CD14-positive monocyte (primary cell): Measurements from ENCODE around the gene NIPAL4. TPM values are rescaled to one million over a fixed set of nuclear protein-coding genes. Genes with fewer than 3 reads are reported as not detected.

ENCODE experiments used
- DNase-seq, 3 donors: peaks; one replicate each; pipeline ENCODE4 v3.0.0-alpha.2; 2011 to 2022
- H2AFZ ChIP-seq: 2 replicates; pipeline ENCODE4 v1.6.0; 2012; ENCODE audit warnings: mild to moderate bottlenecking, low read depth, low read length, inconsistent platforms; ENCODE audit not compliant: insufficient read depth, poor library complexity, severe bottlenecking
- H3K27ac ChIP-seq, 2 donors: 1 replicate in 1 of 2; 2 replicates in 1 of 2; pipeline ENCODE4 v1.5.1; 2012 to 2013; ENCODE audit warnings: low read length in 2 of 2, control low read depth in 1 of 2, inconsistent platforms in 1 of 2, low read depth in 1 of 2, mild to moderate bottlenecking in 1 of 2
- H3K27me3 ChIP-seq, 2 donors: one replicate each; pipeline versions ENCODE4 v1.6.0 to v1.6.1; 2011 to 2013; ENCODE audit warnings: low read length in 2 of 2; ENCODE audit not compliant: control insufficient read depth in 2 of 2, insufficient read depth in 2 of 2
- H3K36me3 ChIP-seq, 2 donors: replicated peaks in 1 of 2; 1 replicate in 1 of 2; 2 replicates in 1 of 2; pipeline versions ENCODE4 v1.5.1 to v1.6.1; 2012 to 2013; ENCODE audit warnings: low read length in 2 of 2, control low read depth in 1 of 2, inconsistent platforms in 1 of 2, mild to moderate bottlenecking in 1 of 2; ENCODE audit not compliant: insufficient read depth in 2 of 2, control insufficient read depth in 1 of 2
- H3K4me1 ChIP-seq, 2 donors: 1 replicate in 1 of 2; 2 replicates in 1 of 2; pipeline versions ENCODE4 v1.5.1 to v1.6.1; 2012 to 2013; ENCODE audit warnings: low read length in 2 of 2, control low read depth in 1 of 2, inconsistent platforms in 1 of 2, mild to moderate bottlenecking in 1 of 2, moderate library complexity in 1 of 2; ENCODE audit not compliant: insufficient read depth in 2 of 2, control insufficient read depth in 1 of 2
- H3K4me2 ChIP-seq: replicated peaks from 2 replicates; pipeline ENCODE3; 2012; ENCODE audit warnings: low read length, moderate library complexity, mild to moderate bottlenecking; ENCODE audit not compliant: poor library complexity, severe bottlenecking; ENCODE audit errors: extremely low read depth
- H3K4me3 ChIP-seq, 3 experiments: fragments of 200-600 bp in 1 of 3; sonication (generic) in 1 of 3; replicated peaks in 1 of 3; 1 replicate in 2 of 3; 2 replicates in 1 of 3; pipeline ENCODE4 v1.5.1; 2011 to 2013; ENCODE audit warnings: low read length in 3 of 3, mild to moderate bottlenecking in 3 of 3, control low read depth in 2 of 3, low read depth in 2 of 3, inconsistent platforms in 1 of 3, moderate library complexity in 1 of 3
- H3K79me2 ChIP-seq: 2 replicates; pipeline ENCODE4 v1.6.0; 2012; ENCODE audit warnings: mild to moderate bottlenecking, control low read depth, inconsistent platforms, low read length, moderate library complexity; ENCODE audit not compliant: insufficient read depth
- H3K9ac ChIP-seq: 2 replicates; pipeline ENCODE4 v1.6.0; 2017; ENCODE audit warnings: low read length, mild to moderate bottlenecking; ENCODE audit not compliant: insufficient read depth, poor library complexity, severe bottlenecking
- H3K9me3 ChIP-seq, 2 donors: replicated peaks in 1 of 2; 1 replicate in 1 of 2; 2 replicates in 1 of 2; pipeline versions ENCODE4 v1.5.1 to v1.6.1; 2012 to 2013; ENCODE audit warnings: low read length in 2 of 2, control low read depth in 1 of 2; ENCODE audit not compliant: control insufficient read depth in 1 of 2, insufficient read depth in 1 of 2
- H4K20me1 ChIP-seq: 2 replicates; pipeline ENCODE4 v1.6.0; 2012; ENCODE audit warnings: mild to moderate bottlenecking, low read length, control low read depth, moderate library complexity; ENCODE audit not compliant: insufficient read depth
- H3K27ac Mint-ChIP-seq, 7 donors: one replicate each; pipeline ENCODE4 v1.8.0; 2020; ENCODE audit warnings: mild to moderate bottlenecking in 7 of 7, mixed read lengths in 7 of 7, moderate library complexity in 6 of 7, inconsistent platforms in 2 of 7
- H3K27me3 Mint-ChIP-seq, 3 donors: one replicate each; pipeline ENCODE4 v1.8.0; 2021 to 2022; ENCODE audit warnings: low read depth in 3 of 3, mild to moderate bottlenecking in 3 of 3, mixed read lengths in 3 of 3, moderate library complexity in 3 of 3, inconsistent platforms in 1 of 3
- H3K36me3 Mint-ChIP-seq, 2 donors: one replicate each; pipeline ENCODE4 v1.8.0; 2020; ENCODE audit warnings: mixed read lengths in 2 of 2, inconsistent platforms in 1 of 2, mild to moderate bottlenecking in 1 of 2
- H3K4me1 Mint-ChIP-seq: one replicate; pipeline ENCODE4 v1.8.0; 2020; ENCODE audit warnings: mild to moderate bottlenecking, mixed read lengths
- H3K4me3 Mint-ChIP-seq, 2 donors: one replicate each; pipeline ENCODE4 v1.8.0; 2020; ENCODE audit warnings: mild to moderate bottlenecking in 2 of 2, mixed read lengths in 2 of 2, moderate library complexity in 1 of 2
- H3K9me3 Mint-ChIP-seq, 7 donors: one replicate each; pipeline ENCODE4 v1.8.0; 2020 to 2022; ENCODE audit warnings: mixed read lengths in 7 of 7, mild to moderate bottlenecking in 6 of 7, moderate library complexity in 6 of 7, inconsistent platforms in 2 of 7
- CTCF ChIP-seq: fragments of 200-600 bp; IDR thresholded peaks from one replicate; pipeline ENCODE4 v1.8.0; 2022; ENCODE audit warnings: antibody characterized with exemption, mild to moderate bottlenecking
- WGBS: methylation state at CpG from one replicate; pipeline ENCODE4 v1.1.5; 2013; ENCODE audit warnings: missing lambda C conversion rate; ENCODE audit not compliant: insufficient coverage; 5-methylcytosine and 5-hydroxymethylcytosine counted together
- intact Hi-C, 2 donors: fragments of 100-400 bp; cut with micrococcal nuclease; formaldehyde crosslinking; loops; one replicate each; pipeline versions ENCODE4 v1.15.0 to v1.15.1; 2023
- polyA plus RNA-seq, 3 donors: library from polyadenylated mRNA; depleted of rRNA in 1 of 3; unstranded in 2 of 3; stranded (reverse) in 1 of 3; fragments of 300-500 nt in 2 of 3; fragments of >200 nt in 1 of 3; fragmentation: Illumina TruSeq in 2 of 3; gene quantifications; 1 replicate in 2 of 3; 2 replicates in 1 of 3; pipeline ENCODE4 v1.2.3, GENCODE V29; 2012 to 2021

The NIPAL4 gene
- polyA plus RNA-seq, 3 donors = 0.04 to 2.3 TPM; not detected in 1

DNA sequence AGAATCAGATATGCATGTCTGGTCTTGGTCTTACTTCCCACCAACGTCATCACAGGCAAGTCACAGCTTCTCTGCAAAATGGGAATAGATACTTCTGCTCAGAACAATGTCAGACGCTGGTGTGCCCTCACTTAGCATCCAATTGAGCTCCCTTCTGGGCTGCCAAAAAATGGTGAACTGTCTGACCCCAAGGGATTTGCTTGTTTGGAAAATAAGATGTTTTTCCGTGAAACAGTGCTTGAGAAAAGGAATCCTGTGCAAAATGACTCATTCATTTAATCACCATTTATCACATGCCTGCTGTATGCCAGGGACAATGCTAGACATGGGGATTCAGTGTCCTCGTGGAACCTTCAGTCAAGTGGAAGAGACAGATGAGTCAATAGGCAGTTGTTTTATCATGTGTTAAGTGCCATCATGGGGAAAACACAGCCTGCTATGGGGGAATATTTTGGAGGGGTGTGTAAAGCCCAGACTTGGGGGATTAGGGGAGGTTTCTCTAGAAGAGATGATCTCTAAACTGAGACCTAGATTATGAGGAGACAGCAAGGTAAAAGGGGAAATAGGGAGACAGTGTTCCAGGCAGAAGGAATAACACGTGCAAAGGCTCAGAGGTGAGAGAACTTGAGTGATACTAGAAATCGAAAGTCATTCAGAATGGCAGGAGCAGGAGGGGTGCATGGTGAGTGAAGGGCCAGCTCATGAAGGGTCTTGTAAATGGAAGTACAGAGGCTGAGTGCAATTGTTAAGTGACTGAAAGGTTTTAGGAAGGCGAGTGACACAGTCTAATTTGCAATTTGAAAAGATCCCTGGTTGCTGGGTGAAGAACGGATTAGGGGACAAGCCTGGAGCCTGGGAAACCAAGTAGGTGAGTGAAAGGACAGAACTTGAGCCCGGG is 3.9 kb downstream of the NIPAL4 start:
- Histone ChIP-seq H2AFZ (no peak overlapping the region), H3K4me2 (no peak overlapping the region), H3K4me1 (peaks cover 30 to 33% of the 10 kb centered on the region in 2 donors), H4K20me1 (no peaks in the 10 kb centered on the region), H3K36me3 (no peaks in the 10 kb centered on the region), H3K4me3 (no peak overlapping the region), H3K27me3 (peaks cover 33 to 35% of the 10 kb centered on the region in 2 donors), H3K9ac (no peak overlapping the region), H3K9me3 (no peaks in the 10 kb centered on the region), H3K27ac (peak overlapping the region in 1 of 2 donors; percentile 58), H3K79me2 (no peaks in the 10 kb centered on the region)
- H3K27me3 Mint-ChIP-seq = peaks cover 27 to 33% (median 32%) of the 10 kb centered on the region in 3 donors
- peak overlapping the region; percentile 28 to 92 (median 82) for H3K27ac Mint-ChIP-seq
- peaks cover 4 to 12% of the 10 kb centered on the region in 2 donors for H3K36me3 Mint-ChIP-seq
- TF ChIP-seq CTCF = no peak
- intact Hi-C loops = no loop called here
- H3K4me3 Mint-ChIP-seq = peak overlapping the region; percentile 53 to 55
- H3K9me3 Mint-ChIP-seq = peaks cover 0 to 8% (median 4%) of the 10 kb centered on the region in 7 donors
- peaks cover 31% of the 10 kb centered on the region for H3K4me1 Mint-ChIP-seq
- 69% methylated on average over 7 of the region's 9 CpGs for WGBS
- DNase-seq = peak; percentile 30 to 92 (median 54)

DNA sequence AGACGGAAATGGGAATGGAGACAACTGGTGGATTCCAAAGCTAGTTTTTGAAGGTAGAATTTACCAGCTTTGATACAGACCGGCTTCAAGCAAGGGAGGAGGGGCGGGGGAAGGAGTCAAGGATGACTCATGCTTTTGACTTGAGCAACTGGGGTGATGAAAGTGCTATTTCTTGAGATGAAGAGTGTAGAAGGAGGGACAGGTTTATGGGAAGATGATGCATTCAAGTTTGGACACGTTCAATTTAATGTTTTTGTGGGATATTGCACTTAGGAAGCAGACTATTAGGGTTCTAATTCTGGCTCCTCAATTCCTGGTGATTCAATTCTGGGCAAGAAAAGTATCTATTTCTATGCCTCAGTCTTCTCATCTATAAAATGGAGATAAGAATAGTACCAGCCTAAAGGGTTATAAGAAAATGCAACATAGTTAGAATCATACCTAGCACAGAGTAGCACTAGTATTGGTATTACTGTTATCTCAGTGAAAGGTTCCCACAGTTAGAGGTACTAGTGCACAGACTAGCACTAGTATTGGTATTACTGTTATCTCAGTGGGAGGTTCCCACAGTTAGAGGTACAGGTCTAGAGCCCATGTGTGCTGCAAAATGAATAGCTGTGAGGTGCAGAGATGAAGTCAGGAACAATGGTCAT is 4.6 kb downstream of the NIPAL4 start:
- Mint-ChIP-seq H3K9me3 (peaks cover 0 to 7% (median 4%) of the 10 kb centered on the region in 7 donors), H3K4me1 (peaks cover 28% of the 10 kb centered on the region), H3K4me3 (peak overlapping the region; percentile 53 to 55), H3K27ac (peak overlapping the region; percentile 28 to 92 (median 82)), H3K36me3 (peaks cover 4 to 12% of the 10 kb centered on the region in 2 donors), H3K27me3 (peaks cover 21 to 25% (median 25%) of the 10 kb centered on the region in 3 donors)
- Histone ChIP-seq H3K9ac (no peak overlapping the region), H3K79me2 (no peaks in the 10 kb centered on the region), H2AFZ (no peak overlapping the region), H3K9me3 (no peaks in the 10 kb centered on the region), H3K27ac (peak overlapping the region in 1 of 2 donors; percentile 58), H3K36me3 (no peaks in the 10 kb centered on the region), H3K4me2 (no peak overlapping the region), H4K20me1 (no peaks in the 10 kb centered on the region), H3K27me3 (peaks cover 26 to 28% of the 10 kb centered on the region in 2 donors), H3K4me1 (peaks cover 29 to 32% of the 10 kb centered on the region in 2 donors), H3K4me3 (no peak overlapping the region)
- 24% methylated on average over 3 of the region's 4 CpGs for WGBS
- no peak for TF ChIP-seq CTCF
- intact Hi-C loops = no loop called here
- peak; percentile 83 to 93 (median 90) for DNase-seq
